Endothelial cell of umbilical vein (primary cell): ENCODE results near the gene ABRAXAS1. TPM values are rescaled to one million over a fixed set of nuclear protein-coding genes. Genes with fewer than 3 reads are reported as not detected.

Experiments used
- BruUV-seq: library from RNA; stranded (reverse); fragments of 400-500 nt; replicated peaks from 2 replicates; lab custom pipeline; 2021; lab: Mats Ljungman, UMichigan
- CTCF ChIA-PET: fragments of 300-600, 350-600 bp; sonication (Branson Sonifier 250); formaldehyde crosslinking; loops from one replicate; lab custom pipeline; 2021; ENCODE audit warnings: antibody characterized with exemption, inconsistent platforms; lab: Charles Lee
- POLR2A ChIA-PET: fragments of 300-600, 350-600 bp; sonication (Branson Sonifier 250); formaldehyde crosslinking; loops from one replicate; lab custom pipeline; 2021; ENCODE audit warnings: antibody characterized with exemption, inconsistent platforms; lab: Charles Lee
- DNase-seq: peaks from one replicate; pipeline ENCODE4 v3.0.0-alpha.2; 2011; ENCODE audit warnings: low read depth, low spot score
- FAIRE-seq: peaks from 2 replicates; lab custom pipeline; 2011; peaks lifted over from hg19 to GRCh38; lab: Jason Lieb, UNC
- H2AFZ ChIP-seq: 2 replicates; pipeline ENCODE4 v1.6.0; 2012; ENCODE audit warnings: low read depth, low read length, control low read depth, inconsistent platforms
- H3K27ac ChIP-seq: 2 replicates; pipeline ENCODE4 v1.5.1; 2011; ENCODE audit warnings: low read depth, mild to moderate bottlenecking, control low read depth, low read length, moderate library complexity; ENCODE audit not compliant: insufficient read depth
- H3K27me3 ChIP-seq, 2 experiments: 2 replicates each; pipeline versions ENCODE4 v1.6.0 to v1.6.1; 2011; ENCODE audit warnings: low read length in 2 of 2, mixed read lengths in 1 of 2; ENCODE audit not compliant: control insufficient read depth in 2 of 2, insufficient read depth in 2 of 2
- H3K36me3 ChIP-seq, 2 experiments: 2 replicates in 1 of 2; 3 replicates in 1 of 2; pipeline ENCODE4 v1.5.1; 2011; ENCODE audit warnings: low read length in 2 of 2, mild to moderate bottlenecking in 1 of 2, moderate library complexity in 1 of 2; ENCODE audit not compliant: control insufficient read depth in 2 of 2, insufficient read depth in 2 of 2; ENCODE audit errors: extremely low read depth in 1 of 2
- H3K4me1 ChIP-seq: 3 replicates; pipeline ENCODE4 v1.5.1; 2011; ENCODE audit warnings: mild to moderate bottlenecking, low read length; ENCODE audit not compliant: control insufficient read depth, insufficient read depth; ENCODE audit errors: extremely low read depth
- H3K4me2 ChIP-seq: 2 replicates; pipeline ENCODE4 v1.6.1; 2011; ENCODE audit warnings: low read length, control low read depth, mixed read lengths; ENCODE audit not compliant: insufficient read depth
- H3K4me3 ChIP-seq, 3 experiments: fragments of 200-600 bp in 1 of 3; sonication (generic), shearing (Covaris generic) in 1 of 3; replicated peaks in 1 of 3; 2 replicates each; pipeline ENCODE4 v1.5.1; 2011 to 2016; ENCODE audit warnings: control low read depth in 3 of 3, low read length in 3 of 3, mild to moderate bottlenecking in 2 of 3, inconsistent platforms in 1 of 3, low read depth in 1 of 3, moderate library complexity in 1 of 3; ENCODE audit not compliant: insufficient read depth in 1 of 3
- H3K79me2 ChIP-seq: 2 replicates; pipeline ENCODE4 v1.6.0; 2012; ENCODE audit warnings: low read length, inconsistent platforms; ENCODE audit not compliant: control insufficient read depth, insufficient read depth
- H3K9ac ChIP-seq: replicated peaks from 2 replicates; pipeline ENCODE3; 2011; ENCODE audit warnings: low read length, control low read depth; ENCODE audit not compliant: insufficient read depth; ENCODE audit errors: extremely low read depth
- H3K9me1 ChIP-seq: replicated peaks from 3 replicates; pipeline ENCODE4 v1.6.0; 2011; ENCODE audit warnings: mild to moderate bottlenecking, low read length; ENCODE audit not compliant: control insufficient read depth, insufficient read depth; ENCODE audit errors: extremely low read depth
- H3K9me3 ChIP-seq: replicated peaks from 2 replicates; pipeline ENCODE4 v1.5.1; 2012; ENCODE audit warnings: low read length, inconsistent platforms; ENCODE audit not compliant: control insufficient read depth, insufficient read depth
- H4K20me1 ChIP-seq: replicated peaks from 2 replicates; pipeline ENCODE3; 2011; ENCODE audit warnings: mild to moderate bottlenecking, low read length; ENCODE audit not compliant: control insufficient read depth, insufficient read depth; ENCODE audit errors: extremely low read depth
- CTCF ChIP-seq, 2 donors: IDR thresholded peaks; 1 replicate in 1 of 2; 2 replicates in 1 of 2; pipeline ENCODE4 v1.5.1; 2011; ENCODE audit warnings: low read length in 2 of 2, mild to moderate bottlenecking in 2 of 2, moderate library complexity in 2 of 2, control low read depth in 1 of 2, inconsistent platforms in 1 of 2, low read depth in 1 of 2; ENCODE audit not compliant: insufficient read depth in 1 of 2; ENCODE audit errors: extremely low read depth in 1 of 2
- EZH2 ChIP-seq: IDR thresholded peaks from 2 replicates; pipeline ENCODE4 v1.6.1; 2012; ENCODE audit warnings: borderline replicate concordance, low read depth, mild to moderate bottlenecking, moderate library complexity, low read length, inconsistent platforms; ENCODE audit not compliant: severe bottlenecking
- FOS ChIP-seq: IDR thresholded peaks from 2 replicates; pipeline ENCODE4 v1.6.1; 2011; ENCODE audit warnings: mild to moderate bottlenecking, low read length, moderate library complexity, borderline replicate concordance; ENCODE audit not compliant: insufficient read depth
- GATA2 ChIP-seq: IDR thresholded peaks from 2 replicates; pipeline ENCODE4 v1.7.0; 2011; ENCODE audit warnings: low read depth, mild to moderate bottlenecking, moderate library complexity, mixed read lengths, low read length; ENCODE audit not compliant: insufficient read length, insufficient read depth
- JUN ChIP-seq: IDR thresholded peaks from 2 replicates; pipeline ENCODE4 v1.6.1; 2011; ENCODE audit warnings: borderline replicate concordance, low read depth; ENCODE audit not compliant: insufficient read length, insufficient read depth
- MAX ChIP-seq: IDR thresholded peaks from 2 replicates; pipeline ENCODE4 v1.6.1; 2011; ENCODE audit not compliant: insufficient read depth, insufficient read length
- MYC ChIP-seq: IDR thresholded peaks from one replicate; pipeline ENCODE4 v1.6.1; 2011; ENCODE audit warnings: mild to moderate bottlenecking, low read depth, low read length
- POLR2A ChIP-seq: IDR thresholded peaks from 2 replicates; pipeline ENCODE4 v1.6.1; 2012; ENCODE audit warnings: low read depth, mild to moderate bottlenecking, control low read depth, low read length
- POLR2AphosphoS5 ChIP-seq: IDR thresholded peaks from 2 replicates; pipeline ENCODE4 v1.6.1; 2012; ENCODE audit warnings: low read depth, mild to moderate bottlenecking, control low read depth, low read length, moderate library complexity; ENCODE audit not compliant: insufficient read depth
- dilution Hi-C: fragments of 300-500 bp; cut with MboI; formaldehyde crosslinking; loops from one replicate; pipeline ENCODE4 v1.15.0; 2019; ENCODE audit warnings: low sequenced_read_pairs; ENCODE audit not compliant: extremely low pct_ligation_motif_present
- intact Hi-C: fragments of 100-400 bp; cut with micrococcal nuclease; formaldehyde crosslinking; loops from one replicate; pipeline ENCODE4 v1.10.0; 2022
- polyA plus RNA-seq, 4 experiments: library from polyadenylated mRNA; depleted of rRNA in 3 of 4; stranded (reverse) in 3 of 4; unstranded in 1 of 4; fragments of >200 nt; gene quantifications; 2 replicates each; pipeline versions ENCODE4 v1.2.1 to v1.2.3, GENCODE V29; 2011 to 2012; ENCODE audit warnings: missing spikeins in 1 of 4
- total RNA-seq: library from RNA; stranded (reverse); gene quantifications from 2 replicates; pipeline ENCODE4 v1.2.3, GENCODE V29; 2021

The ABRAXAS1 gene
- total and polyA plus RNA-seq, 2 donors (not counting 3 experiments of a cell fraction or from before 2014, with no cell fraction given) = 5.5 to 16.7 TPM

- ChIA-PET CTCF (no interaction called here), POLR2A (no interaction called here)
- H3K9me1 ChIP-seq = no peaks in the 10 kb centered on the region
Observed at GRCh38 chr4:83473423-83473822, 11.5 kb downstream of the ABRAXAS1 start.

More at GRCh38 chr4:83473423-83473822, 11.5 kb downstream of the ABRAXAS1 start:
- Histone ChIP-seq H3K79me2 (no peaks in the 10 kb centered on the region), H3K4me2 (no peak overlapping the region), H3K4me3 (no peak overlapping the region), H3K9me3 (no peaks in the 10 kb centered on the region), H3K4me1 (no peaks in the 10 kb centered on the region), H2AFZ (no peak overlapping the region), H3K9ac (no peak overlapping the region), H4K20me1 (no peaks in the 10 kb centered on the region), H3K36me3 (peaks cover 0 to 3% of the 10 kb centered on the region in 2 experiments), H3K27ac (no peak overlapping the region), H3K27me3 (no peaks in the 10 kb centered on the region)
- FAIRE-seq (no peak), DNase-seq (no peak)
- no TSS peak for BruUV-seq
- intact Hi-C loops (no loop called here), dilution Hi-C loops (no loop called here)
- TF ChIP-seq MYC = no peak
- TF ChIP-seq GATA2 = no peak
- no peak for TF ChIP-seq EZH2
- no peak for TF ChIP-seq POLR2A
- TF ChIP-seq CTCF (IDR thresholded peaks at IDR 0.05; ENCODE audit: extremely low read depth in 1 of 2, insufficient read depth in 1 of 2, low read depth in 1 of 2, low read length in 2 of 2) = no peak
- no peak for TF ChIP-seq FOS
- no peak for TF ChIP-seq POLR2AphosphoS5
- TF ChIP-seq JUN = no peak
- no peak for TF ChIP-seq MAX
